IPS-18c (cell line): ENCODE measurements around the gene ACTL9.

ENCODE experiments used
- H3K4me3 ChIP-seq: 2 replicates; pipeline ENCODE4 v1.7.0; 2013; ENCODE audit warnings: low read depth, mild to moderate bottlenecking, low read length, moderate library complexity; ENCODE audit not compliant: insufficient read depth
- H3K9me3 ChIP-seq: one replicate; pipeline ENCODE4 v1.6.1; 2013; ENCODE audit warnings: mild to moderate bottlenecking, low read length, moderate library complexity; ENCODE audit not compliant: control insufficient read depth, insufficient read depth

ACTL9 gene

GRCh38 chr19:8663920-8664670 lies 34.5 kb downstream of the ACTL9 start:
- Histone ChIP-seq H3K9me3 (no peaks in the 10 kb centered on the region), H3K4me3 (0 out of 2 replicates have a peak overlapping the region, but pooled peaks have one; percentile 15)

GRCh38 chr19:8662263-8662662 lies 36.3 kb downstream of the ACTL9 start:
- H3K9me3 ChIP-seq = no peaks in the 10 kb centered on the region
- H3K4me3 ChIP-seq = no peak overlapping the region

GRCh38 chr19:8659905-8660304 lies 38.7 kb downstream of the ACTL9 start:
- Histone ChIP-seq H3K9me3 (no peaks in the 10 kb centered on the region), H3K4me3 (no peak overlapping the region)

GRCh38 chr19:8657869-8658268 lies 40.7 kb downstream of the ACTL9 start:
- H3K9me3 ChIP-seq = no peaks in the 10 kb centered on the region
- H3K4me3 ChIP-seq = no peak overlapping the region

- H3K9me3 ChIP-seq = no peaks in the 10 kb centered on the region
- H3K4me3 ChIP-seq = no peak overlapping the region
These were observed 43.3 kb downstream of the ACTL9 start for GRCh38 chr19:8655340-8655709.

GRCh38 chr19:8654591-8655339 lies 43.8 kb downstream of the ACTL9 start:
- H3K9me3 ChIP-seq = no peaks in the 10 kb centered on the region
- H3K4me3 ChIP-seq = no peak overlapping the region

GRCh38 chr19:8648240-8648639 lies 50.4 kb downstream of the ACTL9 start:
- H3K9me3 ChIP-seq = no peaks in the 10 kb centered on the region

More at GRCh38 chr19:8648240-8648639, 50.4 kb downstream of the ACTL9 start:
- H3K4me3 ChIP-seq = no peak overlapping the region
